NCI-H2196 treated with DMSO at 0.1 percent for 48 hours (cell line): Measurements from ENCODE around the gene LTBP1.

Experiments
- DNase-seq: peaks from one replicate; lab custom pipeline; 2025; ENCODE audit not compliant: unreplicated experiment; lab: John Stamatoyannopoulos, UW

The LTBP1 gene

DNA sequence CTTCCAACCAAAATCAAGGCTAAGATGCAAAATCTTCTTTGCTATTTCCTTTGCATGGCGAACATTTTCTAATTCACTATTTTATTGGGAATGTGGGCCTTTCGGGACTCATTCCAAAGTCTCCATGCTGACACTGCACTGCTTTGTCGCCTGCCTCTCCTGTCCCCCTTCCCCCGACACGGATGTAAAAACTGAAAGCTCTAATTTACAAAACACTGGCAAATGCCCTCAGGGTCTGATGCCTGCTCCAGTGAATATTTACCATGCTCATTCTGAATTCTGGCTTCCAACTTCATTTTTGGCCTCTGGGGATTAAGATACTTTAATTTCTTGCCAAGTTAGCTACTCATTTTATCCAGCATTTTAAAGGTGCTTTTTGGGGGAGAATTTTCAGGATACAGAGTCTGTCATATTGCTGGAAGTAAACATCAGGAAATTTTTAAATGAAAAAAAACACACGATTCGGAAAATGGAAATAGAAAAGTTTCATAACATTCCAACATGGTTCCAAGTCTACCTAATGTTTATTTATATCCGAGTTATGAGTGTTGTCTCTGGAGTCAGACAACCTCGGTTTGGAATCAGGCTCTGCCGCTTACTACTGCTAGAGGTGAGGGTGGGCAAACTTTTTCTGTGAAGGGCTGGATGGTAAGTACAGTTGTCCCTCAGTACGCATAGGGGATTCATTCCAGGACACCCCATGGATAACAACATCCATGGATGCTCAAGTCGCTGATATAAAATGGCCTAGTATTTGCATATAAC, 14.6 kb upstream of the LTBP1 start:
- DNase-seq: no peak

DNA sequence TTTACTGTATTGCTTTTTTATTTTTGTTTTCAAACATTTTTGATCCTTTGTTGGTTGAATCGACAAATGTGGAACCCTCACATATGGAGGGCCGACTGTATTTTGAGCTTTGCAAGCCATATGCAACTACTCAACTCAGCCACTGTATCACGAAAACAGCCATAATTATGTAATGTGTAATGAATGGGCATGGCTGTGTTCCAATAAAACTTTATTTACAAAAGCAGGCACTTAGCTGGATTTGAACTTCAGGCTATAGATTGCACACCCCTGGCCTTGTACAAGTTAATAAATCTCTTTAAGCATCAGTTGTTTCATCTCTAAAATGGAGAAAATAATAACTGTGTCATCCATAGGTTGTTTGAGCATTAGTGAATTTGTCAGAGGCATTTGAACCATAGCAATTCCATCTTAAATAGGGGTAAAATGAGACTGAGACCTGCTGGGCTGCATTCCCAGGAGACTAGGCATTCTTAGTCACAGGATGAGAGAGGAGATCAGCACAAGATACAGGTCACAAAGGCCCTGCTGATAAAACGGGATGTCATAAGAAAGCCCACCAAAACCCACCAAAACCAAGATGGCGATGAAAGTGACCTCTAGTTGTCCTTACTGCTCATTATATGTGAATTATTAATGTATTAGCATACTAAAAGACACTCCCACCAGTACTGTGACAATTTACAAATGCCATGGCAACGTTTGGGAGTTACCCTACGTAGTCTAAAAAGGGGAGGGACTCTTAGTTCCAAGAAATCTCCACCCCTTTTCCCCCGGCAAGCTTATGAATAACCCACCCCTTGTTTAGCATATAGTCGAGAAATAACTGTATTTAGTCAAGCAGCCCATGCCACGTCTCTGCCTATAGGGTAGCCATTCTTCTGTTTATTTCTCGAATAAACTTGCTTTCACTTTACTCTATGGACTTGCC, 13.7 kb upstream of the LTBP1 start:
- no peak for DNase-seq

DNA sequence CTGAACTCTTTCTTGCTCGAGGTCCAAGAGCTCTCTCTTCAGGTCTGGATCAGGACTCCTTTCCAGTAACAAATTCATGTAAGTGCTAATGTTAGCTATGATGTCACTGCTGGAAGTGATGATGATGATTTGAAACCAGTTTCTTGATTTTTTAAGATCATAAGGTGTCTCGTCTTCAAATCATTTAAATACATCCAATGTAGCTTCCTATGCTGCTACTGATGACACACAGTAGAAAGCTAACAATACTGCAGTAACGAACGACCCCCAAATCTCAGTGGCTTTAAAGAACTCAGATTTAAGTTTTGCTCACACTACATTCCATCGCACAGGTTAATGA, 13.0 kb upstream of the LTBP1 start:
- no peak for DNase-seq

DNA sequence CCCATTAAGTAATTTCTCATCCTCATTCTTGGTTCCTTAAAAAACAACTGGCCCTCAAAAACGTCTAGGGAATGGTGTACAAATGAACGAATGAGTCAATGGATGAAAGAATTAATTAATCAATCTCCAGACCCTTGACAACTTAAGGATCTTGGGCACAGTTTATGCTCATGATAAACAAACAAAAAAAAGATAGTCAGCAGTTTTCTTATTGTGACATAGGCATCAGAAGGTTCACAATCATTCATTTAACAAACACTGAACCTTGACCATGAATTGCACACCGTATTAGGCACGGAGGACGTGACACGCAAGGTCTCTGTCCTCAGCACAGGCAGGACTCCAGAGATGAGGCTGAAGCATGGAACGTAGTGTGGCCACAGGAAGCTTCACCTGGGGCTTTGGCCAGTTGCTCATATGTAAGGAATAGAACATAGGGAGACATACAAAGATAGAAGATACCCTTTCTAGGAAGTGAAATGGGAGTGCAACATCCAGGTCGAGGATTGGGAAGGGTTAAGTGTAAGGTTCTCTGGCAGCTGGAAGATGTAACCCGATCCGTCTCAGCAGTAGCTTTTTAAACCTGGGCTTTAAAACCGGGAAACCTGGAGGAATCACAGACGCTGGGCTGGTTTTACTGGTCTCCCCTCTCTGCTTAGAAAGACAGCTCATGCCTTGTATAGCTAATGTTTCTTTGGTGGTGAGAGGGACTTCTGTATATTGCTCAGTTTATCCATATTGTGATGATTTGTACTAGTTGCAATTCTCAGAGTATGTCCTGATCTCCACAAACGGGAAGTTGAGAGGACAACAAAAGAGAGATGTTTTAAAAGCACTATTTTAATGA, 8.9 kb upstream of the LTBP1 start:
- DNase-seq: no peak

DNA sequence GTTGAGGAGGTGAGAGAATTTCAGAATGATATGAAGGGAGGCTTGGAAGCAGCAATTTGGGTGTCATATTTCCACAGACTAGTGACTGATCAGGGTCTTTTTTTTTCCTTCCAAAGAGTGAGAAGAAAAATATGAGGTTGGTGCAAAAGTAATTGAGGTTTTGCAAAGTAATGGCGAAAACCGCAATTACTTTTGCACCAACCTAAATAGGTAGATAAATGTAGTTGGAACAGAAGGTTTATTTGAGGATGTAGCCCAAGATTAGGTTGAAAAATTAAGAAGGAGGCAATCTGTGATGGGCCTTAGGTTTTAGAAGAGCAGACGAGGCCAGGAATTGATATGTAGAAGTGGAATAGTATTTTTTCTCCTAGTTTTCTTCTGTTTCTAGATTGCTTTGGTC, 7.8 kb upstream of the LTBP1 start:
- no peak for DNase-seq

DNA sequence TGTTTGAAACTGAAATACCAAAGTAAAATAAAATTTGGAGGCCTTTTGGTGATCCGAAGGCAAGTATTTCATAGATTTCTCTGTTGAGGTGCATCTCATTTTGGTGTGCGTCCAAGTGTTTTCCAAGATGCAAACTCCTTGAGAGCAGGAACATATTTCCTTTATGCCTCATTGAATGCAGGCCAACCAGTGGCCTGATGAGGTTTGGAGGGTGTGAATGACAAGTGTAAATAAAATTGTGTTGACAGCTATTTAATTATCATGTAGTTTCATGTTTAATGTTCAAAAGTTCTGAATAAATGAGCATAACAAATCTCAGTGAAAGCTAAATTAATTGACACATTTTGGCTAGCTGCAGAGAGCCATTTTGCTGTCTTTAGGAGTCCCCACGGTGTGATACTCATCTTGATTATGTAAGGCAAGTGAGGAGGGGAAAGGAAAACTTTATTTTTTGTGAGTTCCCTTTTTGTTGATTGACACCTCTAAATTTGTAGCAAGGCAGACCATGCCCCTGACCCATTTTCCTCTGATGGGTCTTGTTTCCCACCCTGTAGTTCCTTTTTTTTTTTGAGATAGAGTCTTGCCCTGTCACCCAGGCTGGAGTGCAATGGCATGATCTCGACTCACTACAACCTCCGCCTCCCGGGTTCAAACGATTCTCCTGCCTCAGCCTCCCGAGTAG, 6.3 kb upstream of the LTBP1 start:
- no peak for DNase-seq

DNA sequence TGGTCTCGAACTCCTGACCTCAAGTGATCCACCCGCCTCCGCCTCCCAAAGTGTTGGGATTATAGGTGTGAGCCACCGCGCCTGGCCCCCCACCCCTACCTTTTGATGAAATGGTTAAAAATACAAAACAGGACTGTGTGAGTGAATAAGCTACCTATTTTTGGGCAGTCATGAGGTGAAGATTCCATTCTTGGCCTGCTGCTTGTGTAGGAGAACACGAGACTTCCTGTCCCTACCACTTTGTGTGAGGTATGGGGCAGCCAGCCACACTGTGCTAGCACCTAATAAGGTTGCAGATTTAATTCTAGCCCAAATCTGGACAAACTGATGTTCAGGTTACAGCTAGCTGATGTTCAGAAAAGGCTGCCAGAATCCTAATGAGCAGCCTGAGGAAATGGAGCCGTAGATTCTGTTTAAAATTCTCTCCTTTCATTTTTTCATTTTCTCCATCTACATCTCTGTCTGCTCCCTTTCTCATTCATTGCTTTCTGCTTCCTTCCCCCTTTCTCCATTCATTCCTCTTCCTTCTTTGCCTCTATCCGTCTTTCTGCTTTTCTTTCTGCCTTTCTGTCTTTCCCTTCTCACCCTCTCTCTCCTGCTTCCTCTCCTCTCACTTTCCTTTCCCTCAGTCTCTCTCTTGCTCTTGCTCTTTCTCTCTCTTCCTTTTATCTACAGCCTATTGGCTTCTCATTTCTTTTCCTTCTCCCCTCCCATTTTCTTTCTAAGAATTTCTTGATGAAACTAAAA, 4.6 kb upstream of the LTBP1 start:
- no peak for DNase-seq

DNA sequence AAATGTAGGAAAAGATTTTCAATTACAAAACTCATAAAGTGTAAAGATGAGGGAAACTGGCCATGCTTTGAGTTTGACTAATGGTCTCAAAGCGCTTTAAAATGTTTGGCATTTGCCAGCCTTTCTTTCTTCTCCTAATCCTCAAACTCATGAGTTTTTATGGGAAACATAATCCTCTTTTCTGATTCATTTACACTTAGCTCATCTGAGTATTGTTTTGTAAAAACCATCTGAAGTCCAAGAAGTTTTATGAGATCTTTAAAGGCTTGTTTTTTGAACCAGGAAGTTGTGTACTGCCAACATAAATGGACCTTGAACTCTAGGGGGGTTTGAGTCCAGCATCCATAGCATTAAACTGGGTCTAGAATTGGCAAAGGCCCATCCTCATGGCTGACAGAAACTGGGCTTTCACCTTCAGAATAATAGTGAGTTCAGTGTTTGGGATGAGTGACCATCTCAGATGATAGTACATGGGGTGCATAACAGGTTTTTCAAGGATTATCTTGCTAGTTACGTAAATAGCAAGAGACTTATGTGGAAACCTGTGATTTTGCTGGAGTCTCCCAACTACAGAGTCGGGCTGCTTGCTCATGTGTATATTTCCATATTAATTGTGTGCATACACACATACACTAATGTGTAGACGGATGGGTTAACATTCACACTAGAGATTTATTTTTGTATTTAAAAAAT, 3.8 kb upstream of the LTBP1 start:
- no peak for DNase-seq

DNA sequence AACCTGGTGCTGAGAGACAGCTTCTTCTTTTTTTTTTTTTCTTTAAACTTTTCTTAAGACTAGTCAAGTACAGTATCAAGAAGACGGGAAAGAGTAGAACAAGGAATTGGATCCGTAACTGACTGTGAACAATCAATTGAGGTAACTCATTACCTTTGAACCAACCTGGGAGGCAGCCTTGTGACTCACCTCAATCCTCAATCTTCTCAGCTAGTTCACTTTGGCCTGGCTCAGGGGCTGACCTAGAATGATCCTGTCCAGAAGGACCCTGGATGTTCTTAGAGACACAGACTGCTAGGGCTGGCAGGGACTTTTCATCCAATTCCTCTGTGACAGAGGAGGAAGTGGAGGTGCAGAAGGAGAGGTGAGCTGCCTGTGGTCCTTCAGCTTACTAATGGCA, 1.5 kb upstream of the LTBP1 start:
- DNase-seq: no peak

DNA sequence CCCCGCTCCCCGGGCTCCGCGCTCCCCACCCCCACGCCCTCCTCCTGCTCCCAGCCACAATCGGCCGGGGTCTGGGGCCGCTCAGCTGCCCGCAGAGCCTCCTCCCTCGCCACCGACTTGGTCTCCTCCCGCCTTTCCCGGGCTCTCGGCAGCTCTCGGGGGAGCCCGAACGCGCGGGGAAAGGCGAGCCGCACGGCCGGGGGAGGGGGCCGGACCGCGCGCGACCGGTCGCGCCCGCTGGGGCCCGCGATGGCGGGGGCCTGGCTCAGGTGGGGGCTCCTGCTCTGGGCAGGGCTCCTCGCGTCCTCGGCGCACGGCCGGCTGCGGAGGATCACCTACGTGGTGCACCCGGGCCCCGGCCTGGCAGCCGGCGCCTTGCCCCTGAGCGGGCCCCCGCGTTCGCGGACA, 327 bp downstream of the LTBP1 start:
- DNase-seq: no peak

DNA sequence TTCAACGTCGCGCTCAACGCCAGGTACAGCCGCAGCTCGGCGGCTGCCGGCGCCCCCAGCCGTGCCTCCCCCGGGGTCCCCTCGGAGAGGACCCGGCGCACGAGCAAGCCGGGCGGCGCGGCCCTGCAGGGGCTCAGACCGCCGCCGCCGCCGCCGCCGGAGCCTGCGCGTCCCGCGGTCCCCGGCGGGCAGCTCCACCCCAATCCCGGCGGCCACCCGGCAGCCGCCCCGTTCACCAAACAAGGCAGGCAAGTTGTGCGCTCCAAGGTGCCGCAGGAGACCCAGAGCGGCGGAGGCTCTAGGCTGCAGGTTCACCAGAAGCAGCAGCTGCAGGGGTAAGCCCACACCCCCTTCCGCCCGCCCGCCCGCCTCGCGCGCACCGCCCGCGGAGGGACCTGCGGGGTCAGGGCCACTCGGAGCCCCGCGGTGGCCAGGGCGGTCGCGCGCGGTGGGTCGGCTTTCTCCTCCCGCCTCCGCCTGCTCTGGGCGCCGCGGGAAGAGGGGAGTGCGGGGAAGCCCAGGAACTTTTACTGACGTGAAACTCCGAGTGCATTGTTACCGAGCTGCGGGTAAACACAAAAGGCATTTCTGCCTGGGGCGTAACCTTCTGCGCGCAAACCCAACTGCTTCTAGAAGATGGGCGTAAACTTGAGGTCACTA, 861 bp downstream of the LTBP1 start:
- no peak for DNase-seq

DNA sequence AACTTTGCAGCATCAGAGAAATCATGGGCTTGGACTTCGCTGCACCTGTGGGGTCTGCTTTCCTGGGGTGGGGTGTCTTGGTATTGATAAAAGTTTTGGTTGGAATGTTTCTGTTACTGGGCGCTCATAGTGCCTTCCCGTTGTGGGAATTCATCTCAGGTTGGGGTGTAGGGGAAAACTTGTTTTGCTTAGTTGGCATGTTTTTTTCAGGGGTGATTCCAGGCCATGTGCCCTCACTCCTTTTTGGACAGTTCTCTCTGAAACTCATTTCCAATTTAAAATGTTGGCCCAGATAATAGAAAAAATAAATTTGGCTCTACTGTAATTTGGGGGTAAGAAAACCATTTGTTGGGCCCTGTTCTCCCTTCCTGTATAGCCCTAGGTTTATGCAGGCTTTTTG, 1.5 kb downstream of the LTBP1 start:
- no peak for DNase-seq

DNA sequence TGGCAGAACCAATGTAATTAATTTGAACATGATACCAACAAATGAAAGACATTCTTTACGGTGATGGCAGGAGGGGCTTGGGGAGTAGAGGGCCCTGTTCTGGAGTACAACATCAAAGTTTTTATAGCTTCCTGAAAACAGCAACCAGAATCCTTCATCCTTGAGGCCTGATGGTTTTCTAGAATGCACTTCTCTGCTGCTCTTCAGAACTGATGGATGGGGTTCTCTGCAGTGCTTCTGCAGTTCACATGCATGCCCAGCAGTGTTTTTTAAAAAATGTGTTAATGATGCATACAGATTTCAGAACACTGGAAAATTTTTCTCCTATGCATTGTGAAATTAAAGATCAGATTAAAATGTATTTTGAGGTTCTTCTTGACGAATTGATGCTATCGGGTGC, 2.5 kb downstream of the LTBP1 start:
- no peak for DNase-seq

DNA sequence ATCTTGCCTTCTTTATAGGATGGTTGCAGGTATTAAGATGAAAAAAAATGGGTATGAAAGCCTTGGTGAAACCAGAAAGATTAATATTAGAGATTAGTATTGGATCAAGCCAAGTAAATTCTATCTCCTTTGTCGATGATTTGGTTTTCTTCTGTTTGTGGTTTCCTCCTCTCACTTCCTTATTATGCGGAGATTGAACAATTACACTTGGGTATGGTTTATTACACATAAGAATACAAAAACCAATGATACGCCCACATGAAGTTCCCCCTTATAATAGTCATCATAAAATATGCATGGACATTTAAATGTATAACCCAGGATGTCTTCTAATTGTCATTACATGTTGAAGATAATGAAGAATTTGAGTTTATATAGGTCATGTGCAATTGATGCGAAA, 4.9 kb downstream of the LTBP1 start:
- no peak for DNase-seq

DNA sequence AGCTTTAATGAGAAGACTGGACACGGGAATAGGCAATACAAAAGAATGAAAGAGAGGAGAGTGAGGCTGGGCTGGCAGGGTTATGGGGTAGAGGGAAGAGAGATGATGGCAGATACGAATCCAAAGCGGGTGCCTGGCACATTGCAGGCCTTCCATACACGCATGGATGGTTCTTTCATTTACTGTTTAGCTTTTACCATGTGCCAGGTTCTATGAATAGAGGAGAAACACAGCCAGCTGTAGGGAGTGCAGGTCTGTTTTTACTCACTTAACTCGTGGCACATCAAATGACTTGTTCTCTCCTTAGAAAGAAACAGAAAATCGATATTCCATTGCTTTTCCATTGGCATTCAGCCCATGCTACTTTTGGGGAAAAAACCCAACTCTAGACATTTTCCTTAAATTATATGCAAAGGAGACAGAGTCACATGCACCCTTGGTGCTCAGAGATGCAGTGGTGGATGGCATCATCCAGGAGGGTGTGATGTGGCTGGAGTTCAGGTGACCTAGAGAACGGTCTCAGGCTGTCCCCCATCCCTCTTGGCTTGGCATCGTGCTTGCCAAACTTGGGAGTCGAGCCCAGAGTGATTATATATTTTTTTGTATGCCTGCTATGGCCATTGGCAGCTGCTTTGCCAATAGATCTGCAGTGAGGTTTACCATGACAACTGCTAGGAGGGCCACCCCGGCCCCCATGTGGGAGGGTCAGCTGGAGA, 6.2 kb downstream of the LTBP1 start:
- no peak for DNase-seq

DNA sequence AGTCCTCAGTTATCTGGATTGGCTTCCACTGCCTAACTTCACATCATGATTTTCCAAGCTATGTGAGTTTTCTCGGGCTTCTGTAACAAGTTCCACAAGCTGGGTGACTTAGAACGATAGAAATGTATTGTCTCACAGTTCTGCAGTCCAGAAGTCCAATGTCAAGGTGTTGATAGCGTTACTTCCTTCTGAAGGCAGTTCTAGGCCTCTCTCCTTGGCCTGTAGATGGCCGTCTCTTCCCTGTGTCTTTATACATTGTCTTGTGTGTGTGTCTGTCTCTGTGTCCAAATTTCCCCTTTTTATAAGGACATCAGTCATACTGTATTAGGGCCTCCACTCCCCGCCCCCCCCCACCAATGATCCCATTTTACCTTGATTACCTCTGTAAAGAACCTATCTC, 7.5 kb downstream of the LTBP1 start:
- no peak for DNase-seq

DNA sequence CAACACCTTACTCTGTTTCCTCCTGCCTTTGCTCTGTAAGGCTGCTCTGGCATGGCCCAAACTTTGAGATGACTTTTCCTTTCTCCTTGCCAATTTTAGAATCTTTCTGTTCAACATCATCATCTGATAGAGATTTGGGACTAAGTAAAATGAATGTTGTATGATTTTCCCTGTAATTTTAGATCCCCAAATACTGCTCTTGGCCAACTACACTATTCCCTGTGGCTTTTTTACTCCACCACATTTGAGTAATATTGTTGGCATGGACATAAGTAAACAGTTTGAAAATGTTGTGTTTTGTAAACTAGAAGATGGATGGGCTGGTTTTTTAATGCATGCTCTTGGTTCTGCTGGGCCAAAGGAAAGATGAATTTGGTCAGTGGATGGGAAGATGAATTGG, 12.1 kb downstream of the LTBP1 start:
- no peak for DNase-seq

DNA sequence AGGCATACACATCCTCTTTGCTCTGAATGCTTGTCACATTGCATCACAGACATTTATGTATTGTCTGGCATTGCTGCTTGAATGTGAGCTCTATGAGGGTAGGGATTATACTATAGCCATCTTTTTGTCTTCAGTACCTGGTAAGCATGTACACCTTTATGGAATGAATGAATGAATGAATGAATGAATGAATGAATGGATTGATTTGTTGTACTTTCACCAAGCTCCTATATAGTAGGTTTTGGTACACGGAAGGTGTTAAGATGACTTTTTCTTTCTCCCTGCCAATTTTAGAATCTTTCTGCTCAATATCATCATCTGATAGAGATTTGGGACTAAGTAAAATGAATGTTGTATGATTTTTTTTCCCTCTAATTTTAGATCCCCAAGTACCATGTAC, 13.5 kb downstream of the LTBP1 start:
- no peak for DNase-seq
